NB4 (cell line): Measurements from ENCODE around the gene EP300.
"Not testable (repeated sequence)": the region's sequence is repeated elsewhere in the genome, so short reads cannot be mapped to it uniquely, and the experiment has no call there.

Experiments used
- POLR2A ChIP-seq: IDR thresholded peaks from 2 replicates; pipeline ENCODE4 v1.6.1; 2011; ENCODE audit warnings: mild to moderate bottlenecking; ENCODE audit not compliant: insufficient read length; ENCODE audit errors: extremely low read depth
- TF ChIP-seq, protein P1 (sequence below): IDR thresholded peaks from 2 replicates; pipeline ENCODE4 v1.6.1; 2011; ENCODE audit warnings: low read depth, low read length
- TF ChIP-seq, protein P2 (sequence below): IDR thresholded peaks from one replicate; pipeline ENCODE4 v1.5.1; 2012; ENCODE audit warnings: low read depth, low read length

DNA sequence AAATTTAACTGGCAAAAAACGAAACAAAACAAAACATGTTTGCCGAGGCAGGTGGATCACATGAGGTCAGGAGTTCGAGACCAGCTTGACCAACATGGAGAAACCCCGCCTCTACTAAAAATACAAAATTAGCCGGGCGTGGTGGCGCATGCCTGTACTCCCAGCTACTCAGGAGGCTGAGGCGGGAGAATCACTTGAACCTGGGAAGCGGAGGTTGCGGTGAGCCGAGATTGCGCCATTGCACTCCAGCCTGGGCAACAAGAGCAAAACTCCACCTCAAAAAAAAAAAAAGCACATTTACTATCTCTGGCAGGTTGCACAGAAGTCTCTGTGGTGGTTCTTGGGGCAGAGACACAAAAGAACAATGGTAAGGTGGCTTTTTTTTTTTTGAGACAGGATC, 46.8 kb upstream of the EP300 start:
- TF ChIP-seq, protein P1, sequence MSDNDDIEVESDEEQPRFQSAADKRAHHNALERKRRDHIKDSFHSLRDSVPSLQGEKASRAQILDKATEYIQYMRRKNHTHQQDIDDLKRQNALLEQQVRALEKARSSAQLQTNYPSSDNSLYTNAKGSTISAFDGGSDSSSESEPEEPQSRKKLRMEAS, result not testable (repeated sequence)
- TF ChIP-seq, protein P2, sequence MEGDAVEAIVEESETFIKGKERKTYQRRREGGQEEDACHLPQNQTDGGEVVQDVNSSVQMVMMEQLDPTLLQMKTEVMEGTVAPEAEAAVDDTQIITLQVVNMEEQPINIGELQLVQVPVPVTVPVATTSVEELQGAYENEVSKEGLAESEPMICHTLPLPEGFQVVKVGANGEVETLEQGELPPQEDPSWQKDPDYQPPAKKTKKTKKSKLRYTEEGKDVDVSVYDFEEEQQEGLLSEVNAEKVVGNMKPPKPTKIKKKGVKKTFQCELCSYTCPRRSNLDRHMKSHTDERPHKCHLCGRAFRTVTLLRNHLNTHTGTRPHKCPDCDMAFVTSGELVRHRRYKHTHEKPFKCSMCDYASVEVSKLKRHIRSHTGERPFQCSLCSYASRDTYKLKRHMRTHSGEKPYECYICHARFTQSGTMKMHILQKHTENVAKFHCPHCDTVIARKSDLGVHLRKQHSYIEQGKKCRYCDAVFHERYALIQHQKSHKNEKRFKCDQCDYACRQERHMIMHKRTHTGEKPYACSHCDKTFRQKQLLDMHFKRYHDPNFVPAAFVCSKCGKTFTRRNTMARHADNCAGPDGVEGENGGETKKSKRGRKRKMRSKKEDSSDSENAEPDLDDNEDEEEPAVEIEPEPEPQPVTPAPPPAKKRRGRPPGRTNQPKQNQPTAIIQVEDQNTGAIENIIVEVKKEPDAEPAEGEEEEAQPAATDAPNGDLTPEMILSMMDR, result not testable (repeated sequence)
- not testable (repeated sequence) for TF ChIP-seq POLR2A
